Measurements from ENCODE around the gene NR1H2.

Gene NR1H2

GRCh38 chr19:50402544-50403301 is 26.5 kb downstream of the NR1H2 start:
- DNase-seq (ENCODE audit: low read depth): no peak

DNA sequence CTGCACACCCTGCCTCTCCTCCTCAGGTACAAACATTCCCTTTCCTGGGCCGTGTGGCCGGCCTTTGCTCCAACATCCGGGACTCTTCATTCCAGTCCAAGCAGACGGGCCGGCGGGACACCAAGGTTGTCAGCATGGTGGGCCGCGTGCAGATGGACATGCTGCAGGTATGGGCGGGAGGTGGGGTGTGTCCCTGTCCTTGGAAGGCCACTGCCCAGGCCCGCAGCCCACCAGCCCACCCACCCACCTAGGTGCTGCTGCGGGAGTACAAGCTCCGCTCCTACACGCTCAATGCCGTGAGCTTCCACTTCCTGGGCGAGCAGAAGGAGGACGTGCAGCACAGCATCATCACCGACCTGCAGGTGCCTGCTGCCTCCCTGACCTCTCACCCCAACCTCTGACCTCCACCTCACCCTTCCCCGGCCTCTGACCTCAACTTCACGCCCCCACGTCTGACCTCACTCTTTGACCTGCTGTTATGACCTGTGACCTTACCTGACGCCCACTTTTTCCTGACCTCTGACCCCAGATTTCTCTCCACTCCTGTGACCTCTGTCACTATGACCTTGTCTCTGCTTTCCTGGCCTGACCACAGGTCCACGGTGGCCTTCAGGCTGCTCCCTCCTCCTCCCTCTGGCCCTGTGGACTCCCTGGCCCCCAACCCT is 30.0 kb downstream of the NR1H2 start:
- no peak for DNase-seq (ENCODE audit: low read depth)

DNA sequence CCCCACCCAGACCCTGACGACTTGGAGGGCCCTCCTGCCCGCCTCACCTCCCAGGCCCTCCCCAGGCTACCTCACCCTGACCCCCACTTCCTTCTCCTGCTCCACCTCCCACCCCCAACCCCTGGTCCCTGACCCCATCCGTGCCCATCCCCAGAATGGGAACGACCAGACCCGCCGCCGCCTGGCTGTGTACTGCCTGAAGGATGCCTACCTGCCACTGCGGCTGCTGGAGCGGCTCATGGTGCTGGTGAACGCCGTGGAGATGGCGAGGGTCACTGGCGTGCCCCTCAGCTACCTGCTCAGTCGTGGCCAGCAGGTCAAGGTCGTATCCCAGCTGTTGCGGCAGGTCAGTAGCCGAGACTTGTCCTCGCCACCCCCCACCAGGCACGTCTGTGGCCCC is 30.6 kb downstream of the NR1H2 start:
- DNase-seq (ENCODE audit: low read depth): no peak

DNA sequence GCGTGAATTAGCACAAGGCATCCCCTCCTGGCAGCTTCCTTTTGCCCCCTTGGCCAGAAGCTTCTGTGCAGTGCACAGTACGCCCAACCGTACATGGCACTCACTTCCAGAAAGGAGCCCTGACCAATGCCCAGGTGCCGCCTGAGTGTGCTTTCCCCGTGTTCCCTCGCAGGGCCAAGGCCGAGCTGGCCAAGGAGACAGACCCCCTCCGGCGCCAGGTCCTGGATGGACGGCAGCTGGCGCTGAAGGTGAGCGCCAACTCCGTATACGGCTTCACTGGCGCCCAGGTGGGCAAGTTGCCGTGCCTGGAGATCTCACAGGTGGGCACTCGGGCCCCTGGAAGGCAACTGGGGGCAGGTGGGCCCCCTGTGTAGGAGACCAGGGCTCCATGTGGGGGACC is 33.1 kb downstream of the NR1H2 start:
- no peak for DNase-seq (ENCODE audit: low read depth)

DNA sequence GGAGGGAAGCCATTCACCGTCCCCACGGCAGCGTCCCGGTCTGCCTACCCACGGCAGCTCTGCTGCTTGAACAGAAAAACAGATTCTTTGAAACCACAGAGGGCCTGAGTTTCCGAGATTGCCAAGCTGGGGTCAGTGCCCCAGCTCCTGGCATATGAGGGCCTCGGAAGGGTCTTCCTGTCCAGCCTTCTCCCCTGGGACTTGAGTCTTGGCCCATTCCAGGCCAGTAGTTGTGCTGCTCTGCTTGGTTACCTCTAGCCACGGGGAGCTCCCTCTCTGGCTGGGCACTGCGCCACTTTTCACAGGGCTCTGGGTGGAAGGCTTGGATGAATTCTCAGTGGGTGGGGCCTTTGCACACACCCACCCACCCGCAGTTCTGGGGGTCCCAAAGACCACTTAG is 33.9 kb downstream of the NR1H2 start:
- DNase-seq (ENCODE audit: low read depth): no peak

DNA sequence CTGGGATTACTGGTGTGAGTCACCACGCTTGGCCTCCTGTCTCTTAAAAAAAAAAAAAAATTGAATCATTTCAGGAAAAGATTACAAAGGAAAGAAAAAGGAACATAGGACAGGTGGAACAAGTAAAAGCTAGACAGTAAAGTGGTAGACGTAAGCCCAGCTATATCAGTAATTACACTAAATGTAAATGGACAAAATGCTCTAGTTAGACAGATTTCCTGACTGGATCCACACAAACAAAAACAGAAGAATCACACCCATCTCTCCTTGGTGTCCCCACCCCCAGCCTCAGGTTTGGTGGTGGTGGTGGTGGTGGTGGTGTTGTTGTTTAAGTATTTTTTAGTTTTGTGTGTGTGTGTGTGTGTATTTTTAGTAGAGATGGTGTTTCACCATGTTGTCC is 36.2 kb downstream of the NR1H2 start:
- DNase-seq (ENCODE audit: low read depth): no peak

- no peak for DNase-seq (ENCODE audit: low read depth)
Measured at GRCh38 chr19:50413096-50413495, 36.8 kb downstream of the NR1H2 start.

GRCh38 chr19:50413531-50413930 is 37.3 kb downstream of the NR1H2 start:
- no peak for DNase-seq (ENCODE audit: low read depth)

- DNase-seq (ENCODE audit: low read depth): peak; percentile 65
Measured at GRCh38 chr19:50414864-50415660, 38.8 kb downstream of the NR1H2 start.

- no peak for DNase-seq (ENCODE audit: low read depth)
Measured at GRCh38 chr19:50415661-50416033, 39.4 kb downstream of the NR1H2 start.

DNA sequence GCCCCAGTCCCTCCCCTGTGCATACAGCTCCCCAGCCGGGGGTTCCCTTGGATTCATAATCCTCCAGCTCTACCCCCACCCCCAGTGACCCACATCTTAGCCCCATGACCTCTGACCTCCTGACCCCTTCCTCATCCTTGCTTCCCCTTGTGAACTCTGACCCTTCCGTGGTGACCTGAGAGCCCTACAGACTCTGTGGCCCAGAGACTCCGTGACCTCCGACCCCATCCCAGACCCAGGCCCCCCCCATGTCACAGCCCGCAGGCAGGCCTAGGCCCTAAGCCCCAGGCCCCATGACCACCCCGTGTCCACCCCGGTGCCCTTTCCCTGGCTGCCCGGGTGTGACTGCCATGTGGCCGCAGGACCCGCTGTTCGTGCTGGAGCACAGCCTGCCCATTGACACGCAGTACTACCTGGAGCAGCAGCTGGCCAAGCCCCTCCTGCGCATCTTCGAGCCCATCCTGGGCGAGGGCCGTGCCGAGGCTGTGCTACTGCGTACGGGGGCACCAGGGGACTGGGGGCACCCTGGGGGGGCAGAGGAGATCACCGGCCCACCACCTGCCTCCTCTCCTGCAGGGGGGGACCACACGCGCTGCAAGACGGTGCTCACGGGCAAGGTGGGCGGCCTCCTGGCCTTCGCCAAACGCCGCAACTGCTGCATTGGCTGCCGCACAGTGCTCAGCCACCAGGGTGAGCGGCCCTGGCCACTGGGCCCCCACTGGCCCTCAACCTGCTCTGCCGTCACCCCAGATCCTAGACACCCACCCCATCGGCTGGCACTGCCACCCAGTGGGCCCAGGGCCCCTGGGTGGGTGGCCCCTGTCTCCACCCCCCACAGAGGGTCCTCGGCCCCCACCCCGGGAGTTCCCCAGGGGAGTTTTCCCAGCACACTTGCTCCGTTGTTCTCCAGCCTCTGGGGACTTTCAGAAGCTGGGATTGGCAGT is 40.0 kb downstream of the NR1H2 start:
- no peak for DNase-seq (ENCODE audit: low read depth)

- DNase-seq (ENCODE audit: low read depth): no peak
Measured at GRCh38 chr19:50417111-50418081, 41.1 kb downstream of the NR1H2 start.

GRCh38 chr19:50418176-50419021 is 42.1 kb downstream of the NR1H2 start, which contains the start of gene SPIB:
TSS of gene SPIB (plus strand) at chr19:50418938. CDS start at chr19:50418963, 25 bp downstream.
- DNase-seq (ENCODE audit: low read depth): no peak

DNA sequence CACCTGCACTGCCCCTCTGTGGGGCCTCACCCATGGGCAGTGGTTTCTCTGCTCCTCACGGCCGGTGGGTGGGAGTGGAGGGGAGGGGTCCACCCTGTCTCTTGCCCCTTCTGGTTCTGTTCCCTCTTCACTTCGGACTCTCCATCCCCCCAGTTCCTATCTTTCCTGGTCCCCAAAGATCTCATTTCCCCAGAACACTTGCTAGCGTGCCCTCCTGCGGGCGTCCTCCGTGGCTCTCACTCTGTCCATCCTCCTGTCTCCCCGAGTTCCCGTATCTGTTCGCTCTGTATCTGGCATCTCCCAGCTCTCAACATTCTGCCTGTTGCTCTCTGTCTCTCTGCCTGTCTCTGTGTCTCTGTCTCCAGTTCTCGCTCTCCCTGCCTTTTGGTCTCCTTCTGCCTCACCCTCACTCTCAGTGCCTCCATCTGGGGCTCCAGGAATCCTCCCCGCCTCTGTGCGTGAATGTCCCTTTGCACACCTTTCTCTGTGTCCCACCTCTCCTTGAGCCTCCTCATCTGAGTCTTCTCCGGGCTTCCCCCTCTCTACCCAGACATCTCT is 42.8 kb downstream of the NR1H2 start:
- no peak for DNase-seq (ENCODE audit: low read depth)

- no peak for DNase-seq (ENCODE audit: low read depth)
Measured at GRCh38 chr19:50419580-50420035, 43.4 kb downstream of the NR1H2 start.

DNA sequence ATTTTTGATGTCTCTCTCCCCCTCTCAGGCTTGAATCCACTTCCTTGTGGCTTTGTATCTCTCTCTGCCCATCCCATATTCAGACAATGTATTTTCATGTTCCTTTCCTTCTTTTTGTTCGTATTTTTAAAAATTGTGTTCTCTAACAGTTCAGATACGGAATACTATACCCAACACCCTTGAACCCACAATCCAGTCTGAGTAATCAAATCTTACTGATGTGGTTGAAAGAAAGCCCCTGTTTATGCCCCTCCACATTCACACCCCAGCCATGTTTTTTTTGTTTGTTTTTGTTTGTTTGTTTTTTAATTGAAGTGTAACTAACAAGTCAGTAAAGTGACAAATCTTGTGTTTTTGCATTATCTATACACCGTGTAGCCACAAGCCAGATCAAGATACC is 43.9 kb downstream of the NR1H2 start:
- DNase-seq (ENCODE audit: low read depth): no peak

DNA sequence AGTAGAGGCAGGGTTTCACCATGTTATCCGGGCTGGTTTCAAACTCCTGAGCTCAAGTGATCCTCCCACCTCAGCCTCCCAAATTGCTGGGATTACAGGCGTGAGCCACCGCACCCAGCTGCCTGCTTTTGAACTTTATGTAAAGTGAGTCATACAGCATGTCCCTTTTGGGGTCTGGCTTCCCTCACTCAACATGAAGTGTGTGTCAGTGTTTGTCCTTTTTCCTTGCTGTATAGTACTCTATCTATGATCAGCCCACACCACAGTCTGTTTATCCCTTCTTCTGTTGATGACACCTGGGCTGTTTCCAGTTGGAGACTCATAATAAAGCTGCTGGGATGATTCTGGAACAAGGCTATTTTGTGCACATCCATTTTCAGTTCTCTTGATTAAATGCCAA is 44.6 kb downstream of the NR1H2 start:
- DNase-seq (ENCODE audit: low read depth): no peak

DNA sequence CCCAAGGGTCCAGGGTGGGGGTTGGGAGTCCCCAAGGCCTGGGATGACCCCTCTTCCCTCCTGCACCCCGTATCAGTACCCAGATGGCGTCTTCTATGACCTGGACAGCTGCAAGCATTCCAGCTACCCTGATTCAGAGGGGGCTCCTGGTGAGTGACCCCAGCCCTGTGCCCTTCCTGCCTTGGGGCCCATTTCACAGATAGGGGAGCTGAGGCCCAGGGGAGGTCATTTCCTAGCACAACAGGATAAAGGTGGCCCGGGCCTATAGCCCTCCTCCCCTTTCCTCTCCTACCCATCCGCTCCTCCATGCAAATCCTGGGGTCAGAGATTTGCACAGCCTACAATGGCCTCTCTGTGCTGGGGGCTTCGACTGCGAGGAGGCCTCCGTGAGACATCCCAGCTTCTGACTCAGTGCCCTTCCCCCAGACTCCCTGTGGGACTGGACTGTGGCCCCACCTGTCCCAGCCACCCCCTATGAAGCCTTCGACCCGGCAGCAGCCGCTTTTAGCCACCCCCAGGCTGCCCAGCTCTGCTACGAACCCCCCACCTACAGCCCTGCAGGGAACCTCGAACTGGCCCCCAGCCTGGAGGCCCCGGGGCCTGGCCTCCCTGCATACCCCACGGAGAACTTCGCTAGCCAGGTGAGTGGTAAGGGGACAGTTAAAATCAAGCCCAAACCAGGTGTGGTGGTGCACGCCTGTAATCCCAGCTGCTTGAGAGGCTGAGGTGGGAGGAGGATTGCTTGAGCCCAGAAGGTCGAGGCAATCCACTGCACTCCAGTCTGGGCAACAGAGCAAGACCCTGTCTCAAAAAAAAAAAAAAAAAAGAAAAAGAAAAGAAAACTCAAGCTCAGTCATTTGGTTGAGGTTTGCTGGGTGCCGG is 46.4 kb downstream of the NR1H2 start:
- DNase-seq (ENCODE audit: low read depth): no peak
